ENCODE measurements around the gene PPM1F. TPM values are rescaled to one million over a fixed set of nuclear protein-coding genes. Genes with fewer than 3 reads are reported as not detected.

Gene PPM1F
- polyA plus RNA-seq, 1 donor from 2014 or later = 28.3 TPM

- no peaks in the 10 kb centered on the region for H3K27me3 ChIP-seq (ENCODE audit: insufficient read depth, low read depth, low read length)
- no peaks in the 10 kb centered on the region for H3K36me3 ChIP-seq (ENCODE audit: insufficient read depth, low read length)
- H3K9me2 ChIP-seq (ENCODE audit: insufficient read depth, low read length) = no peaks in the 10 kb centered on the region
Observed at GRCh38 chr22:21972293-21972779, 19.7 kb upstream of the PPM1F start.

GRCh38 chr22:21971858-21972275 is 19.2 kb upstream of the PPM1F start:
- TF ChIP-seq CTCF (IDR thresholded peaks at IDR 0.05; ENCODE audit: poor library complexity, severe bottlenecking) = no peak
- TF ChIP-seq RAD21 (conservative IDR thresholded peaks at IDR 0.05) = no peak
- no peak for TF ChIP-seq EZH2 (IDR thresholded peaks at IDR 0.05; ENCODE audit: borderline replicate concordance, insufficient read depth, low read length, poor library complexity, severe bottlenecking)
- no peak for TF ChIP-seq SMC3 (conservative IDR thresholded peaks at IDR 0.05; ENCODE audit: poor library complexity)
- TF ChIP-seq REST (IDR thresholded peaks at IDR 0.05; ENCODE audit: borderline replicate concordance) = no peak
- Histone ChIP-seq H3F3A (ENCODE audit: insufficient read depth, low read length, poor library complexity, severe bottlenecking) (no peaks in the 10 kb centered on the region), H3K4me3 (ENCODE audit: low read length) (no peak overlapping the region), H3K27ac (ENCODE audit: low read length) (no peak overlapping the region), H3K4me2 (ENCODE audit: low read length) (no peak overlapping the region), H3K36me3 (ENCODE audit: insufficient read depth, low read length) (no peaks in the 10 kb centered on the region), H3K9me2 (ENCODE audit: insufficient read depth, low read length) (no peaks in the 10 kb centered on the region), H3K9me3 (ENCODE audit: low read length) (no peaks in the 10 kb centered on the region), H3K27me3 (ENCODE audit: insufficient read depth, low read depth, low read length) (no peaks in the 10 kb centered on the region), H2AFZ (ENCODE audit: low read depth, low read length) (no peak overlapping the region), H3K9ac (ENCODE audit: low read length) (no peak overlapping the region), H4K20me1 (ENCODE audit: insufficient read depth) (no peaks in the 10 kb centered on the region), H3K79me2 (replicated peaks; ENCODE audit: insufficient read depth, low read length) (no peaks in the 10 kb centered on the region)

More at GRCh38 chr22:21972293-21972779, 19.7 kb upstream of the PPM1F start:
- Histone ChIP-seq H3K79me2 (replicated peaks; ENCODE audit: insufficient read depth, low read length) (no peaks in the 10 kb centered on the region), H3K9me3 (ENCODE audit: low read length) (no peaks in the 10 kb centered on the region), H3K27ac (ENCODE audit: low read length) (no peak overlapping the region), H3F3A (ENCODE audit: insufficient read depth, low read length, poor library complexity, severe bottlenecking) (no peaks in the 10 kb centered on the region), H3K4me2 (ENCODE audit: low read length) (no peak overlapping the region), H3K9ac (ENCODE audit: low read length) (no peak overlapping the region), H3K4me3 (ENCODE audit: low read length) (no peak overlapping the region), H2AFZ (ENCODE audit: low read depth, low read length) (no peak overlapping the region), H4K20me1 (ENCODE audit: insufficient read depth) (no peaks in the 10 kb centered on the region)
- TF ChIP-seq CTCF (IDR thresholded peaks at IDR 0.05; ENCODE audit: poor library complexity, severe bottlenecking) (peak; percentile 71), SMC3 (conservative IDR thresholded peaks at IDR 0.05; ENCODE audit: poor library complexity) (peak; percentile 74), RAD21 (conservative IDR thresholded peaks at IDR 0.05) (peak; percentile 67), EZH2 (IDR thresholded peaks at IDR 0.05; ENCODE audit: borderline replicate concordance, insufficient read depth, low read length, poor library complexity, severe bottlenecking) (no peak)

Data from neural cell (in vitro differentiated cells).